Panc1 (cell line): ENCODE data around the gene MARK4. TPM values are rescaled to one million over a fixed set of nuclear protein-coding genes. Genes with fewer than 3 reads are reported as not detected.

ENCODE experiments used
- ATAC-seq: fragments of 200-7000 bp; cut with Tn5 transposase; 2 replicates; pipeline ENCODE4 v1.9.1; 2020; ENCODE audit warnings: mild to moderate bottlenecking, moderate library complexity
- BruUV-seq: library from RNA; stranded (reverse); fragments of 400-500 nt; replicated peaks from 2 replicates; lab custom pipeline; 2021; lab: Mats Ljungman, UMichigan
- CTCF ChIA-PET: fragments of 300-600 bp; sonication (Branson Sonifier 250); formaldehyde crosslinking; loops from one replicate; lab custom pipeline; 2022; ENCODE audit warnings: antibody characterized with exemption; lab: Charles Lee
- POLR2A ChIA-PET: fragments of 300-600 bp; sonication (Branson Sonifier 250); formaldehyde crosslinking; loops from one replicate; lab custom pipeline; 2022; ENCODE audit warnings: antibody characterized with exemption; lab: Charles Lee
- DNase-seq: peaks from one replicate; pipeline ENCODE4 v3.0.0-alpha.2; 2010; ENCODE audit warnings: low read depth, low spot score
- H3K27ac ChIP-seq: 2 replicates; pipeline ENCODE4 v1.5.1; 2011; ENCODE audit warnings: mild to moderate bottlenecking, low read length, inconsistent platforms
- H3K27me3 ChIP-seq: fragments of 200-500 bp; sonication (Bioruptor generic); 2 replicates; pipeline ENCODE4 v1.6.0; 2014; ENCODE audit warnings: low read length, inconsistent platforms; ENCODE audit not compliant: control insufficient read depth, insufficient read depth
- H3K36me3 ChIP-seq: fragments of 200-500 bp; sonication (Bioruptor generic); 2 replicates; pipeline ENCODE4 v1.5.1; 2014; ENCODE audit warnings: inconsistent platforms, mild to moderate bottlenecking, low read length, moderate library complexity; ENCODE audit not compliant: control insufficient read depth, insufficient read depth
- H3K4me1 ChIP-seq: 2 replicates; pipeline ENCODE4 v1.5.1; 2011; ENCODE audit warnings: inconsistent platforms, mild to moderate bottlenecking, low read length, moderate library complexity; ENCODE audit not compliant: control insufficient read depth, insufficient read depth
- H3K4me3 ChIP-seq, 2 experiments: 2 replicates each; pipeline ENCODE4 v1.5.1; 2011 to 2012; ENCODE audit warnings: low read depth in 2 of 2, low read length in 2 of 2, mild to moderate bottlenecking in 2 of 2, inconsistent platforms in 1 of 2, moderate library complexity in 1 of 2
- H3K9me3 ChIP-seq: fragments of 200-500 bp; sonication (Bioruptor generic); 2 replicates; pipeline ENCODE4 v1.5.1; 2014; ENCODE audit warnings: low read depth, mild to moderate bottlenecking, inconsistent platforms, low read length, moderate library complexity; ENCODE audit not compliant: control insufficient read depth, insufficient read depth
- POLR2AphosphoS5 ChIP-seq: IDR thresholded peaks from 2 replicates; pipeline ENCODE4 v1.6.1; 2012; ENCODE audit warnings: mild to moderate bottlenecking, low read depth, low read length, moderate library complexity
- REST ChIP-seq, 2 experiments: IDR thresholded peaks; 2 replicates each; pipeline ENCODE4 v1.6.1; 2011 to 2012; ENCODE audit warnings: low read depth in 2 of 2, control low read depth in 1 of 2, low read length in 1 of 2, mild to moderate bottlenecking in 1 of 2, moderate library complexity in 1 of 2; ENCODE audit not compliant: insufficient read depth in 1 of 2
- SIN3A ChIP-seq: IDR thresholded peaks from 2 replicates; pipeline ENCODE4 v1.6.1; 2012; ENCODE audit warnings: low read depth, mild to moderate bottlenecking, low read length, moderate library complexity, borderline replicate concordance; ENCODE audit not compliant: insufficient read depth
- TCF7L2 ChIP-seq: IDR thresholded peaks from 2 replicates; pipeline ENCODE4 v1.6.1; 2011; ENCODE audit warnings: mild to moderate bottlenecking, low read depth, low read length, inconsistent platforms
- in situ Hi-C: cut with HindIII; loops from 2 replicates; pipeline ENCODE4 v1.10.0; 2016; ENCODE audit warnings: low sequenced_read_pairs, low pct_unique_long_range_greater_than_20kb
- intact Hi-C: fragments of 100-400 bp; cut with micrococcal nuclease; formaldehyde crosslinking; loops from one replicate; pipeline ENCODE4 v1.10.0; 2022; ENCODE audit not compliant: unreplicated experiment
- total RNA-seq: library from RNA; stranded (reverse); gene quantifications from one replicate; pipeline ENCODE4 v1.2.1, GENCODE V29; 2021; ENCODE audit not compliant: unreplicated experiment
- TF ChIP-seq, protein P1 (sequence below): fragments of 450-650 bp; IDR thresholded peaks from 2 replicates; pipeline ENCODE4 v1.5.1; 2017; ENCODE audit warnings: mild to moderate bottlenecking

Gene MARK4
- total RNA-seq, 1 experiment from 2014 or later, result 21.6 TPM

- BruUV-seq, result no TSS peak
- TF ChIP-seq POLR2AphosphoS5 (no peak), REST (IDR thresholded peaks at IDR 0.05; ENCODE audit: insufficient read depth in 1 of 2, low read depth in 2 of 2, low read length in 1 of 2) (no peak), SIN3A (no peak), TCF7L2 (no peak)
- TF ChIP-seq, protein P1, sequence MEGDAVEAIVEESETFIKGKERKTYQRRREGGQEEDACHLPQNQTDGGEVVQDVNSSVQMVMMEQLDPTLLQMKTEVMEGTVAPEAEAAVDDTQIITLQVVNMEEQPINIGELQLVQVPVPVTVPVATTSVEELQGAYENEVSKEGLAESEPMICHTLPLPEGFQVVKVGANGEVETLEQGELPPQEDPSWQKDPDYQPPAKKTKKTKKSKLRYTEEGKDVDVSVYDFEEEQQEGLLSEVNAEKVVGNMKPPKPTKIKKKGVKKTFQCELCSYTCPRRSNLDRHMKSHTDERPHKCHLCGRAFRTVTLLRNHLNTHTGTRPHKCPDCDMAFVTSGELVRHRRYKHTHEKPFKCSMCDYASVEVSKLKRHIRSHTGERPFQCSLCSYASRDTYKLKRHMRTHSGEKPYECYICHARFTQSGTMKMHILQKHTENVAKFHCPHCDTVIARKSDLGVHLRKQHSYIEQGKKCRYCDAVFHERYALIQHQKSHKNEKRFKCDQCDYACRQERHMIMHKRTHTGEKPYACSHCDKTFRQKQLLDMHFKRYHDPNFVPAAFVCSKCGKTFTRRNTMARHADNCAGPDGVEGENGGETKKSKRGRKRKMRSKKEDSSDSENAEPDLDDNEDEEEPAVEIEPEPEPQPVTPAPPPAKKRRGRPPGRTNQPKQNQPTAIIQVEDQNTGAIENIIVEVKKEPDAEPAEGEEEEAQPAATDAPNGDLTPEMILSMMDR, result no peak
- no peaks in the 10 kb centered on the region for H3K9me3 ChIP-seq
Measured at GRCh38 chr19:45297674-45298073, 46.6 kb downstream of the MARK4 start.

GRCh38 chr19:45298264-45298663 lies 47.2 kb downstream of the MARK4 start:
- Histone ChIP-seq H3K36me3 (no peaks in the 10 kb centered on the region), H3K4me1 (no peaks in the 10 kb centered on the region), H3K27ac (no peak overlapping the region), H3K9me3 (no peaks in the 10 kb centered on the region), H3K27me3 (no peaks in the 10 kb centered on the region), H3K4me3 (no peak overlapping the region)
- no peak for DNase-seq
- in situ Hi-C loops (no loop called here), intact Hi-C loops (no loop called here)
- ChIA-PET CTCF (no interaction called here), POLR2A (no interaction called here)
- BruUV-seq, result no TSS peak
- TF ChIP-seq, protein P1, result no peak
- TF ChIP-seq TCF7L2 (no peak), REST (IDR thresholded peaks at IDR 0.05; ENCODE audit: insufficient read depth in 1 of 2, low read depth in 2 of 2, low read length in 1 of 2) (no peak), POLR2AphosphoS5 (no peak), SIN3A (no peak)
- ATAC-seq, result no peak

More at GRCh38 chr19:45297674-45298073, 46.6 kb downstream of the MARK4 start:
- intact Hi-C loops, result no loop called here
- CTCF ChIA-PET, result no interaction called here
- Histone ChIP-seq H3K4me1 (no peaks in the 10 kb centered on the region), H3K4me3 (no peak overlapping the region), H3K27me3 (no peaks in the 10 kb centered on the region), H3K27ac (no peak overlapping the region), H3K36me3 (no peaks in the 10 kb centered on the region)
- POLR2A ChIA-PET, result no interaction called here
- in situ Hi-C loops, result no loop called here
- ATAC-seq (no peak), DNase-seq (no peak)
